Measurements from ENCODE around the gene CLK4. TPM values are rescaled to one million over a fixed set of nuclear protein-coding genes. Genes with fewer than 3 reads are reported as not detected.

Gene CLK4
- total and polyA plus RNA-seq, 8 donors: 5.7 to 88.3 (median 38.5) TPM

GRCh38 chr5:178672630-178673029, 45.8 kb upstream of the CLK4 start:
- Histone ChIP-seq H3K4me1 (no peaks in the 10 kb centered on the region), H3K27me3 (peaks cover 0 to 3% (median 0%) of the 10 kb centered on the region in 3 donors), H3K36me3 (no peaks in the 10 kb centered on the region), H3K4me3 (no peak overlapping the region), H3K27ac (no peak overlapping the region), H3K9me3 (peaks cover 0 to 20% (median 8%) of the 10 kb centered on the region in 4 donors)
- 65 to 81% (median 76%) methylated on average over 4 of the region's 4 CpGs for WGBS, 5 donors
- TF ChIP-seq EP300 (IDR thresholded peaks at IDR 0.05): no peak
- TF ChIP-seq CTCF (IDR thresholded peaks at IDR 0.05): no peak
- intact Hi-C loops (cut with DNase I; ENCODE audit: low total_unique reads): no loop called here
- no peak for DNase-seq

- Histone ChIP-seq H3K9me3 (peaks cover 0 to 22% (median 11%) of the 10 kb centered on the region in 4 donors), H3K4me1 (no peaks in the 10 kb centered on the region), H3K4me3 (no peak overlapping the region), H3K27ac (no peak overlapping the region), H3K36me3 (no peaks in the 10 kb centered on the region), H3K27me3 (peaks cover 0 to 9% (median 0%) of the 10 kb centered on the region in 3 donors)
- no peak for DNase-seq
- no peak for TF ChIP-seq POLR2AphosphoS5 (IDR thresholded peaks at IDR 0.05)
- no peak for TF ChIP-seq CTCF (IDR thresholded peaks at IDR 0.05)
- TF ChIP-seq POLR2A (IDR thresholded peaks at IDR 0.05): no peak
- no peak for TF ChIP-seq EP300 (IDR thresholded peaks at IDR 0.05)
- intact Hi-C loops (cut with DNase I; ENCODE audit: low total_unique reads): no loop called here
- 51 to 65% (median 60%) methylated on average over 7 of the region's 7 CpGs for WGBS, 5 donors
Measured at GRCh38 chr5:178671602-178672144, 44.8 kb upstream of the CLK4 start.

GRCh38 chr5:178670351-178670885, 43.6 kb upstream of the CLK4 start:
- DNase-seq: no peak
- 80 to 86% (median 85%) methylated on average over 10 of the region's 10 CpGs for whole genome bisulfite sequencing, 5 donors
- Histone ChIP-seq H3K27ac (no peak overlapping the region), H3K36me3 (no peaks in the 10 kb centered on the region), H3K4me1 (no peaks in the 10 kb centered on the region), H3K9me3 (peaks cover 0 to 22% (median 11%) of the 10 kb centered on the region in 4 donors), H3K4me3 (no peak overlapping the region), H3K27me3 (peaks cover 0 to 9% (median 0%) of the 10 kb centered on the region in 3 donors)
- TF ChIP-seq POLR2A (IDR thresholded peaks at IDR 0.05) (no peak), POLR2AphosphoS5 (IDR thresholded peaks at IDR 0.05) (no peak), CTCF (IDR thresholded peaks at IDR 0.05) (no peak), EP300 (IDR thresholded peaks at IDR 0.05) (no peak)
- intact Hi-C loops (cut with DNase I; ENCODE audit: low total_unique reads): no loop called here

GRCh38 chr5:178668579-178668978, 41.7 kb upstream of the CLK4 start:
- H3K27ac ChIP-seq: no peak overlapping the region
- no peak for DNase-seq
- 70 to 86% (median 75%) methylated on average over 7 of the region's 7 CpGs for WGBS, 5 donors
- intact Hi-C loops (cut with DNase I; ENCODE audit: low total_unique reads): no loop called here
- TF ChIP-seq EP300 (IDR thresholded peaks at IDR 0.05): no peak
- no peak for TF ChIP-seq CTCF (IDR thresholded peaks at IDR 0.05)
- TF ChIP-seq POLR2A (IDR thresholded peaks at IDR 0.05): no peak
- H3K4me1 ChIP-seq: no peaks in the 10 kb centered on the region
- peaks cover 0 to 28% (median 20%) of the 10 kb centered on the region in 4 donors for H3K9me3 ChIP-seq
- H3K4me3 ChIP-seq: no peak overlapping the region
- peaks cover 0 to 20% (median 0%) of the 10 kb centered on the region in 3 donors for H3K27me3 ChIP-seq
- H3K36me3 ChIP-seq: no peaks in the 10 kb centered on the region
